ENCODE data around the gene MGAT5. TPM values are rescaled to one million over a fixed set of nuclear protein-coding genes. Genes with fewer than 3 reads are reported as not detected.

Gene MGAT5
- total RNA-seq, 2 experiments from 2014 or later: 36.9 to 42.2 TPM

- H3K4me3 Mint-ChIP-seq: no peak overlapping the region
- CTCF ChIA-PET: interaction anchor here (1.3 to 1.9 kb wide), 3 partner anchors 16 to 111 kb away, joined by 3 to 6 read pairs (median 4); no protein-coding TSS in a partner anchor
- intact Hi-C loops (cut with micrococcal nuclease): no loop called here
- no peak for ATAC-seq
- TF ChIP-seq CTCF (IDR thresholded peaks at IDR 0.05): no peak
- POLR2A ChIA-PET: no interaction called here
- no peak for DNase-seq
- H3K9me3 Mint-ChIP-seq: peaks cover 1% of the 10 kb centered on the region
- H3K27ac Mint-ChIP-seq: peak overlapping the region; percentile 69
- peaks cover 11% of the 10 kb centered on the region for H3K36me3 Mint-ChIP-seq (ENCODE audit: low read depth)
- H3K27me3 Mint-ChIP-seq: no peaks in the 10 kb centered on the region
- H3K4me1 Mint-ChIP-seq (ENCODE audit: low read depth): peaks cover 74% of the 10 kb centered on the region
Observed at GRCh38 chr2:134300585-134300984, 46.7 kb downstream of the MGAT5 start.

GRCh38 chr2:134301099-134301927 lies 47.4 kb downstream of the MGAT5 start:
- no peak overlapping the region for H3K4me3 Mint-ChIP-seq
- intact Hi-C loops (cut with micrococcal nuclease): no loop called here
- peak; percentile 83 for ATAC-seq

GRCh38 chr2:134301928-134302260 lies 48.0 kb downstream of the MGAT5 start:
- peaks cover 70% of the 10 kb centered on the region for H3K4me1 Mint-ChIP-seq (ENCODE audit: low read depth)
- no peaks in the 10 kb centered on the region for H3K9me3 Mint-ChIP-seq
- DNase-seq: no peak
- no peak overlapping the region for H3K4me3 Mint-ChIP-seq
- no peak overlapping the region for H3K27ac Mint-ChIP-seq
- TF ChIP-seq CTCF (IDR thresholded peaks at IDR 0.05): no peak
- H3K36me3 Mint-ChIP-seq (ENCODE audit: low read depth): peaks cover 8% of the 10 kb centered on the region
- intact Hi-C loops (cut with micrococcal nuclease): no loop called here
- POLR2A ChIA-PET: no interaction called here
- ATAC-seq: no peak
- no peaks in the 10 kb centered on the region for H3K27me3 Mint-ChIP-seq
- CTCF ChIA-PET: interaction anchor here (0.6 to 1.9 kb wide), 6 partner anchors 14 to 183 kb away, joined by 3 to 6 read pairs (median 4); no protein-coding TSS in a partner anchor

More at GRCh38 chr2:134301099-134301927, 47.4 kb downstream of the MGAT5 start:
- H3K27ac Mint-ChIP-seq: peak overlapping the region; percentile 72
- ChIA-PET CTCF (interaction anchor here (0.6 to 1.9 kb wide), 6 partner anchors 15 to 183 kb away, joined by 3 to 6 read pairs (median 4); no protein-coding TSS in a partner anchor), POLR2A (no interaction called here)
- peaks cover 11% of the 10 kb centered on the region for H3K36me3 Mint-ChIP-seq (ENCODE audit: low read depth)
- no peaks in the 10 kb centered on the region for H3K27me3 Mint-ChIP-seq
- peaks cover 70% of the 10 kb centered on the region for H3K4me1 Mint-ChIP-seq (ENCODE audit: low read depth)
- peaks cover 1% of the 10 kb centered on the region for H3K9me3 Mint-ChIP-seq
- TF ChIP-seq CTCF (IDR thresholded peaks at IDR 0.05): no peak
- no peak for DNase-seq

GRCh38 chr2:134304394-134305108 lies 50.7 kb downstream of the MGAT5 start:
- ChIA-PET POLR2A (no interaction called here), CTCF (interaction anchor here (0.9 to 1.2 kb wide), 2 partner anchors 33 to 59 kb away, joined by 3 read pairs; no protein-coding TSS in a partner anchor)
- no peak for TF ChIP-seq CTCF (IDR thresholded peaks at IDR 0.05)
- Mint-ChIP-seq H3K4me1 (ENCODE audit: low read depth) (peaks cover 82% of the 10 kb centered on the region), H3K27me3 (no peaks in the 10 kb centered on the region), H3K27ac (no peak overlapping the region), H3K4me3 (no peak overlapping the region), H3K9me3 (peaks cover 6% of the 10 kb centered on the region), H3K36me3 (ENCODE audit: low read depth) (peaks cover 14% of the 10 kb centered on the region)
- intact Hi-C loops (cut with micrococcal nuclease): no loop called here
- DNase-seq (no peak), ATAC-seq (no peak)

GRCh38 chr2:134305109-134305491 lies 51.2 kb downstream of the MGAT5 start:
- POLR2A ChIA-PET: no interaction called here
- Mint-ChIP-seq H3K27me3 (no peaks in the 10 kb centered on the region), H3K4me1 (ENCODE audit: low read depth) (peaks cover 81% of the 10 kb centered on the region), H3K9me3 (peaks cover 6% of the 10 kb centered on the region), H3K4me3 (no peak overlapping the region), H3K36me3 (ENCODE audit: low read depth) (peaks cover 16% of the 10 kb centered on the region), H3K27ac (no peak overlapping the region)
- DNase-seq (no peak), ATAC-seq (no peak)
- no peak for TF ChIP-seq CTCF (IDR thresholded peaks at IDR 0.05)
- intact Hi-C loops (cut with micrococcal nuclease): no loop called here
- CTCF ChIA-PET: interaction anchor here (0.9 kb wide), 1 partner anchor 33 kb away, joined by 3 read pairs; no protein-coding TSS in a partner anchor
